ENCODE measurements around the gene RER1. TPM values are rescaled to one million over a fixed set of nuclear protein-coding genes. Genes with fewer than 3 reads are reported as not detected.

Gene RER1
- total and polyA plus RNA-seq, 7 donors: 68.8 to 119 (median 90.0) TPM

GRCh38 chr1:2447276-2448097, 55.8 kb downstream of the RER1 start:
- Histone ChIP-seq H3K4me3 (no peak overlapping the region), H3K4me1 (peaks cover 3% of the 10 kb centered on the region), H3K9me3 (no peaks in the 10 kb centered on the region), H3K36me3 (ENCODE audit: insufficient read depth in 1 of 2, low read depth in 1 of 2) (no peaks in the 10 kb centered on the region), H3K27ac (no peak overlapping the region), H3K27me3 (ENCODE audit: insufficient read depth in 3 of 3, low read length in 2 of 3) (peaks cover 2 to 74% (median 39%) of the 10 kb centered on the region in 3 donors)
- no peak for TF ChIP-seq CTCF (IDR thresholded peaks at IDR 0.05)
- ATAC-seq (no peak), DNase-seq (no peak)
- intact Hi-C loops (cut with DNase I): no loop called here
- 36 to 46% (median 44%) methylated on average over 19 to 23 of the region's 23 CpGs for WGBS, 3 donors

DNA sequence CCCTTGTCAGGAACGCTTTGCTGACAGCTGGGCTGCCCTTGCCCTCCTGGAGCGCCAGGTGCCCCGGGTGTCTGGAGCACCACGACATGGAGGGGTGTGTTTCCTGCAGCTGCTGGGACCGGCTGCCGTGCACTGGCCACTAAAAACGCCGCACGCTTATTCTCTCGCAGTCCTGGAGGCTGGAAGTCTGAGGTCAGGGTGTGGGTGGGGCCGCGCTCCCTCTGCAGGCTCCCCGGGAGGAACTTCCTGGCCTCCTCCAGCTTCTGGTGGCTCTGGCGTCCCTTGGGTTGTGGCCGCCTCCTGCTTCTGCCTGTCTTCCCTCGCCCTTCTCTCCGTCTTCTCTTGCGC, 56.4 kb downstream of the RER1 start:
- H3K27me3 ChIP-seq (ENCODE audit: insufficient read depth in 3 of 3, low read length in 2 of 3): peaks cover 0 to 72% (median 37%) of the 10 kb centered on the region in 3 donors
- no peak overlapping the region for H3K4me3 ChIP-seq
- H3K27ac ChIP-seq: no peak overlapping the region
- DNase-seq: no peak
- no peak for ATAC-seq
- intact Hi-C loops (cut with DNase I): no loop called here
- 23 to 37% (median 24%) methylated on average over 17 to 18 of the region's 18 CpGs for WGBS, 3 donors
- TF ChIP-seq CTCF (IDR thresholded peaks at IDR 0.05): no peak
- no peaks in the 10 kb centered on the region for H3K36me3 ChIP-seq (ENCODE audit: insufficient read depth in 1 of 2, low read depth in 1 of 2)
- peaks cover 2% of the 10 kb centered on the region for H3K4me1 ChIP-seq
- no peaks in the 10 kb centered on the region for H3K9me3 ChIP-seq

- Histone ChIP-seq H3K36me3 (ENCODE audit: insufficient read depth in 1 of 2, low read depth in 1 of 2) (no peaks in the 10 kb centered on the region), H3K27ac (no peak overlapping the region), H3K27me3 (ENCODE audit: insufficient read depth in 3 of 3, low read length in 2 of 3) (peaks cover 0 to 66% (median 27%) of the 10 kb centered on the region in 3 donors), H3K4me3 (no peak overlapping the region), H3K9me3 (no peaks in the 10 kb centered on the region), H3K4me1 (no peaks in the 10 kb centered on the region)
- ATAC-seq (no peak), DNase-seq (no peak)
- intact Hi-C loops (cut with DNase I): no loop called here
- no peak for TF ChIP-seq CTCF (IDR thresholded peaks at IDR 0.05)
- WGBS, 3 donors: 53 to 66% (median 60%) methylated on average over 23 of the region's 23 CpGs
Observed at GRCh38 chr1:2449636-2450454, 58.2 kb downstream of the RER1 start.

DNA sequence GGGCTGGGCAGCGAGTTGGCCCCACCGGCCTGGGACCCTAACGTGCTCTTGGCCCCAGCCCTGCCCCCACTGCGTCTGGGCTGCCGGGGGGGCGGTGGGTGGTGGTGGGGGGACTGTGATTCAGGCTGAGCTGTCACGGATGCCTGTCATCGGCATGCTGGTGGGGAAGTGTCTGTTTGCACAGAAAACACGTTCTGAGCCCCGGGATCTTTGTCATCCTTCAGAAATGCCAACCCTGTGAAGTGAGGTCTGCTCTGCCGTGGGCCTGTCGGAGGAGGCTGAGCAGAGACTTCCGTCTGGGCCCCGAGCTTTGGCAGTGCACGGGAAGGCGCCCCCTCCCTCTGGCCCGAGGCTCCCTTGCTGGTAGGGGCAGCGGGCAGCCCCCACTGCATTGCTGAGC, 60.1 kb downstream of the RER1 start:
- Histone ChIP-seq H3K4me1 (no peaks in the 10 kb centered on the region), H3K36me3 (ENCODE audit: insufficient read depth in 1 of 2, low read depth in 1 of 2) (no peaks in the 10 kb centered on the region), H3K4me3 (no peak overlapping the region), H3K9me3 (no peaks in the 10 kb centered on the region), H3K27ac (no peak overlapping the region), H3K27me3 (ENCODE audit: insufficient read depth in 3 of 3, low read length in 2 of 3) (peaks cover 0 to 57% (median 21%) of the 10 kb centered on the region in 3 donors)
- DNase-seq (no peak), ATAC-seq (no peak)
- intact Hi-C loops (cut with DNase I): no loop called here
- no peak for TF ChIP-seq CTCF (IDR thresholded peaks at IDR 0.05)
- WGBS, 3 donors: 24 to 28% (median 27%) methylated on average over 17 to 18 of the region's 18 CpGs

Measured in psoas muscle (tissue), 8 donors.